Sigmoid colon (tissue), 4 donors: ENCODE measurements around the gene GOLPH3.
"Not testable (repeated sequence)": the region's sequence is repeated elsewhere in the genome, so short reads cannot be mapped to it uniquely, and the experiment has no call there.

ENCODE experiments used
- POLR2A ChIP-seq, 2 donors: fragments of 450-650 bp; IDR thresholded peaks; one replicate each; pipeline ENCODE4 v1.6.1; 2016; ENCODE audit warnings: antibody characterized with exemption in 2 of 2, mild to moderate bottlenecking in 2 of 2, moderate library complexity in 2 of 2
- POLR2AphosphoS5 ChIP-seq, 4 donors: sonication (generic); formaldehyde crosslinking; IDR thresholded peaks; one replicate each; pipeline ENCODE4 v1.6.1; 2017; ENCODE audit warnings: antibody characterized with exemption in 4 of 4
- TF ChIP-seq, protein P1 (sequence below), 4 experiments: fragments of 450-650 bp in 3 of 4; fragments of 200-600 bp in 1 of 4; IDR thresholded peaks; one replicate each; pipeline ENCODE4 v1.5.1; 2016 to 2019; ENCODE audit warnings: antibody characterized with exemption in 4 of 4, mild to moderate bottlenecking in 3 of 4, moderate library complexity in 2 of 4

- not testable (repeated sequence) for TF ChIP-seq POLR2A, POLR2AphosphoS5 (IDR thresholded peaks at IDR 0.05)
- TF ChIP-seq, protein P1, sequence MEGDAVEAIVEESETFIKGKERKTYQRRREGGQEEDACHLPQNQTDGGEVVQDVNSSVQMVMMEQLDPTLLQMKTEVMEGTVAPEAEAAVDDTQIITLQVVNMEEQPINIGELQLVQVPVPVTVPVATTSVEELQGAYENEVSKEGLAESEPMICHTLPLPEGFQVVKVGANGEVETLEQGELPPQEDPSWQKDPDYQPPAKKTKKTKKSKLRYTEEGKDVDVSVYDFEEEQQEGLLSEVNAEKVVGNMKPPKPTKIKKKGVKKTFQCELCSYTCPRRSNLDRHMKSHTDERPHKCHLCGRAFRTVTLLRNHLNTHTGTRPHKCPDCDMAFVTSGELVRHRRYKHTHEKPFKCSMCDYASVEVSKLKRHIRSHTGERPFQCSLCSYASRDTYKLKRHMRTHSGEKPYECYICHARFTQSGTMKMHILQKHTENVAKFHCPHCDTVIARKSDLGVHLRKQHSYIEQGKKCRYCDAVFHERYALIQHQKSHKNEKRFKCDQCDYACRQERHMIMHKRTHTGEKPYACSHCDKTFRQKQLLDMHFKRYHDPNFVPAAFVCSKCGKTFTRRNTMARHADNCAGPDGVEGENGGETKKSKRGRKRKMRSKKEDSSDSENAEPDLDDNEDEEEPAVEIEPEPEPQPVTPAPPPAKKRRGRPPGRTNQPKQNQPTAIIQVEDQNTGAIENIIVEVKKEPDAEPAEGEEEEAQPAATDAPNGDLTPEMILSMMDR (IDR thresholded peaks at IDR 0.05), result not testable (repeated sequence)
Observed at GRCh38 chr5:32208837-32209236, 34.7 kb upstream of the GOLPH3 start.
